Heart left ventricle (tissue), 16 donors: ENCODE measurements around the gene SSC5D. TPM values are rescaled to one million over a fixed set of nuclear protein-coding genes. Genes with fewer than 3 reads are reported as not detected.

ENCODE experiments used
- ATAC-seq, 4 donors: fragments of 200-7000 bp; cut with Tn5 transposase; one replicate each; pipeline ENCODE4 v1.9.1; 2020 to 2022; ENCODE audit warnings: moderate library complexity in 4 of 4, mild to moderate bottlenecking in 3 of 4, moderate number of reproducible peaks in 1 of 4
- DNase-seq, 5 donors: peaks; one replicate each; pipeline ENCODE4 v3.0.0-alpha.2; 2020
- H3K27ac ChIP-seq, 12 donors: fragments of 200-600 bp; sonication (generic) in 4 of 12; one replicate each; pipeline versions ENCODE4 v1.5.0 to v1.8.0; 2016 to 2022; ENCODE audit warnings: mild to moderate bottlenecking in 2 of 12
- H3K27me3 ChIP-seq, 9 donors: fragments of 200-600 bp; sonication (generic) in 2 of 9; one replicate each; pipeline versions ENCODE4 v1.5.1 to v1.8.0; 2016 to 2022; ENCODE audit warnings: mild to moderate bottlenecking in 3 of 9
- H3K36me3 ChIP-seq, 9 donors: fragments of 200-600 bp; sonication (generic) in 2 of 9; one replicate each; pipeline versions ENCODE4 v1.5.0 to v1.8.0; 2018 to 2022; ENCODE audit warnings: mild to moderate bottlenecking in 2 of 9
- H3K4me1 ChIP-seq, 12 donors: fragments of 200-600 bp; sonication (generic) in 4 of 12; one replicate each; pipeline versions ENCODE4 v1.5.0 to v1.8.0; 2016 to 2022; ENCODE audit warnings: mild to moderate bottlenecking in 3 of 12
- H3K4me3 ChIP-seq, 12 donors: fragments of 200-600 bp; sonication (generic) in 4 of 12; one replicate each; pipeline versions ENCODE4 v1.5.0 to v1.8.0; 2017 to 2022; ENCODE audit warnings: mild to moderate bottlenecking in 9 of 12, moderate library complexity in 4 of 12
- H3K9me3 ChIP-seq, 12 donors: fragments of 200-600 bp; sonication (generic) in 4 of 12; one replicate each; pipeline versions ENCODE4 v1.5.0 to v1.8.0; 2016 to 2022; ENCODE audit warnings: mild to moderate bottlenecking in 1 of 12
- CTCF ChIP-seq, 12 donors: fragments of 200-600 bp; sonication (generic) in 4 of 12; IDR thresholded peaks; one replicate each; pipeline versions ENCODE4 v1.5.0 to v1.8.0; 2018 to 2022; ENCODE audit warnings: antibody characterized with exemption in 12 of 12, mild to moderate bottlenecking in 5 of 12
- POLR2A ChIP-seq, 2 donors: fragments of 450-650 bp; IDR thresholded peaks; one replicate each; pipeline ENCODE4 v1.6.1; 2017; ENCODE audit warnings: antibody characterized with exemption in 2 of 2, mild to moderate bottlenecking in 2 of 2, moderate library complexity in 2 of 2
- WGBS, 4 donors: extraction: QIAGEN DNeasy Blood & Tissue Kit in 2 of 4; methylation state at CpG; one replicate each; pipeline versions ENCODE4 v1.1.5 to v1.1.7; 2013 to 2018; 5-methylcytosine and 5-hydroxymethylcytosine counted together
- intact Hi-C, 10 donors: fragments of 100-400 bp; cut with DNase I; formaldehyde crosslinking; loops; one replicate each; pipeline versions ENCODE4 v1.11.1 to v1.14.2; 2022
- polyA plus RNA-seq, 2 donors: library from polyadenylated mRNA; stranded (reverse); fragments of 200-250 nt; gene quantifications; one replicate each; pipeline ENCODE4 v1.2.3, GENCODE V29; 2013
- total RNA-seq, 9 donors: library from RNA; depleted of rRNA in 2 of 9; stranded (reverse); fragments of >200 nt in 2 of 9; fragmentation: NEBNext Ultra II Directional in 3 of 9; extraction: Animal tissue kit (Norgen Biotek cat#: 25700) in 3 of 9; gene quantifications; one replicate each; pipeline versions ENCODE4 v1.1.0 to v1.2.4, GENCODE V29; 2016 to 2023
- donor health status: ischemic (EF 13 %, LVEDD 7.1; RV severe dilation, severe dysfunction).
- donor health status: healthy with polysubstance abuse.
- donor health status: DM: no; HTN: yes; CAD: no.
- donor health status: DM: no; HTN: no; CAD: no.
- donor health status: ischemic (EF 25% LVEDD 6.9; RV normal size, moderate dysfunction).
- donor health status: ischemic (EF 25% LVEDD 5.7; RV mildly dilated, moderate dysfunction).
- donor health status: healthy.
- donor health status: DM: yes; HTN: yes; CAD: no.
- donor health status: ischemic (EF 35%, LVEDD 5.7; RV mildly dilated, moderate dysfunction).
- donor health status: nonischemic (EF 11% LVEDD 7.7; RV severe dilation, severe dysfunction).
- donor health status: DM: yes; HTN: yes; CAD: no.
- donor health status: PGD.
- donor health status: ischemic (EF 29% LVEDD 5.4; RV normal size, mild dysfunction).
- donor health status: nonischemic (EF 23%, LVEDD 6.1; RV moderate dilation, normal function).

Gene SSC5D
- total and polyA plus RNA-seq, 11 donors, result 0.91 to 6.2 (median 3.1) TPM

- TF ChIP-seq POLR2A (IDR thresholded peaks at IDR 0.05), result no peak
- TF ChIP-seq CTCF (IDR thresholded peaks at IDR 0.05), result no peak
- Histone ChIP-seq H3K27me3 (peaks cover 51 to 90% (median 76%) of the 10 kb centered on the region in 9 donors), H3K4me3 (no peak overlapping the region), H3K36me3 (no peaks in the 10 kb centered on the region), H3K4me1 (peaks cover 0 to 26% (median 0%) of the 10 kb centered on the region in 12 donors), H3K27ac (no peak overlapping the region), H3K9me3 (no peaks in the 10 kb centered on the region)
- intact Hi-C loops, result no loop called here
- DNase-seq, result no peak
- no peak for ATAC-seq
- WGBS, 4 donors, result 1 to 3% (median 2%) methylated on average over 13 to 39 of the region's 39 CpGs
Measured at GRCh38 chr19:55441692-55442321, 46.4 kb upstream of the SSC5D start.

- TF ChIP-seq CTCF (IDR thresholded peaks at IDR 0.05), result no peak
- TF ChIP-seq POLR2A (IDR thresholded peaks at IDR 0.05), result no peak
- no peaks in the 10 kb centered on the region for H3K9me3 ChIP-seq
- no peak overlapping the region for H3K4me3 ChIP-seq
- DNase-seq (no peak), ATAC-seq (no peak)
- intact Hi-C loops, result no loop called here
- H3K27ac ChIP-seq, result no peak overlapping the region
- peaks cover 0 to 26% (median 0%) of the 10 kb centered on the region in 12 donors for H3K4me1 ChIP-seq
- no peaks in the 10 kb centered on the region for H3K36me3 ChIP-seq
- 1 to 2% (median 1%) methylated on average over 11 to 72 of the region's 72 CpGs for WGBS, 4 donors
- peaks cover 50 to 83% (median 70%) of the 10 kb centered on the region in 9 donors for H3K27me3 ChIP-seq
Measured at GRCh38 chr19:55442372-55442961, 45.8 kb upstream of the SSC5D start.

GRCh38 chr19:55443045-55443823 lies 45.0 kb upstream of the SSC5D start, which contains the start of gene SHISA7:
Gene SHISA7 (minus strand): TSS chr19:55443300. CDS start chr19:55442863, 437 bp downstream.
- TF ChIP-seq POLR2A (IDR thresholded peaks at IDR 0.05), result no peak
- TF ChIP-seq CTCF (IDR thresholded peaks at IDR 0.05), result no peak
- ATAC-seq (no peak), DNase-seq (no peak)
- Histone ChIP-seq H3K9me3 (no peaks in the 10 kb centered on the region), H3K4me1 (peaks cover 0 to 30% (median 0%) of the 10 kb centered on the region in 12 donors), H3K27me3 (peaks cover 48 to 77% (median 66%) of the 10 kb centered on the region in 9 donors), H3K27ac (no peak within 1 kb of the TSS), H3K36me3 (no peaks in the 10 kb centered on the region), H3K4me3 (no peak within 1 kb of the TSS)
- intact Hi-C loops, result no loop called here
- WGBS, 4 donors, result 1 to 3% (median 2%) methylated on average over 42 to 43 of the region's 43 CpGs
